ENCODE measurements around the gene RIMS1. TPM values are rescaled to one million over a fixed set of nuclear protein-coding genes. Genes with fewer than 3 reads are reported as not detected.

The RIMS1 gene
- total RNA-seq, 1 donor from 2014 or later, result 24.7 TPM

GRCh38 chr6:72272958-72273357 lies 386.6 kb downstream of the RIMS1 start:
- H3K9me3 Mint-ChIP-seq (ENCODE audit: unreplicated experiment), result no peaks in the 10 kb centered on the region
- no peak overlapping the region for H3K4me3 Mint-ChIP-seq (ENCODE audit: unreplicated experiment)
- DNase-seq (ENCODE audit: extremely low spot score, unreplicated experiment), result no peak
- peaks cover 8% of the 10 kb centered on the region for H3K36me3 Mint-ChIP-seq (ENCODE audit: unreplicated experiment)
- no peak for TF ChIP-seq CTCF (IDR thresholded peaks at IDR 0.05)
- peak overlapping the region; percentile 79 for H3K27ac Mint-ChIP-seq (ENCODE audit: unreplicated experiment)
- H3K4me1 Mint-ChIP-seq (ENCODE audit: unreplicated experiment), result peaks cover 49% of the 10 kb centered on the region
- no peaks in the 10 kb centered on the region for H3K27me3 Mint-ChIP-seq (ENCODE audit: unreplicated experiment)

- H3K36me3 Mint-ChIP-seq (ENCODE audit: unreplicated experiment), result no peaks in the 10 kb centered on the region
- H3K9me3 Mint-ChIP-seq (ENCODE audit: unreplicated experiment), result no peaks in the 10 kb centered on the region
- H3K4me3 Mint-ChIP-seq (ENCODE audit: unreplicated experiment), result no peak overlapping the region
- TF ChIP-seq CTCF (IDR thresholded peaks at IDR 0.05), result no peak
- DNase-seq (ENCODE audit: extremely low spot score, unreplicated experiment), result no peak
- no peak overlapping the region for H3K27ac Mint-ChIP-seq (ENCODE audit: unreplicated experiment)
- no peaks in the 10 kb centered on the region for H3K27me3 Mint-ChIP-seq (ENCODE audit: unreplicated experiment)
- peaks cover 50% of the 10 kb centered on the region for H3K4me1 Mint-ChIP-seq (ENCODE audit: unreplicated experiment)
Observed at GRCh38 chr6:72275888-72276287, 389.5 kb downstream of the RIMS1 start.

GRCh38 chr6:72282201-72282600 lies 395.9 kb downstream of the RIMS1 start:
- DNase-seq (ENCODE audit: extremely low spot score, unreplicated experiment), result no peak
- Mint-ChIP-seq H3K4me1 (ENCODE audit: unreplicated experiment) (peaks cover 35% of the 10 kb centered on the region), H3K36me3 (ENCODE audit: unreplicated experiment) (peaks cover 15% of the 10 kb centered on the region), H3K27me3 (ENCODE audit: unreplicated experiment) (no peaks in the 10 kb centered on the region), H3K9me3 (ENCODE audit: unreplicated experiment) (peaks cover 3% of the 10 kb centered on the region), H3K27ac (ENCODE audit: unreplicated experiment) (no peak overlapping the region), H3K4me3 (ENCODE audit: unreplicated experiment) (no peak overlapping the region)
- no peak for TF ChIP-seq CTCF (IDR thresholded peaks at IDR 0.05)

GRCh38 chr6:72283571-72283970 lies 397.2 kb downstream of the RIMS1 start:
- Mint-ChIP-seq H3K27me3 (ENCODE audit: unreplicated experiment) (no peaks in the 10 kb centered on the region), H3K27ac (ENCODE audit: unreplicated experiment) (no peak overlapping the region), H3K9me3 (ENCODE audit: unreplicated experiment) (peaks cover 3% of the 10 kb centered on the region), H3K36me3 (ENCODE audit: unreplicated experiment) (peaks cover 15% of the 10 kb centered on the region), H3K4me3 (ENCODE audit: unreplicated experiment) (no peak overlapping the region), H3K4me1 (ENCODE audit: unreplicated experiment) (peaks cover 46% of the 10 kb centered on the region)
- DNase-seq (ENCODE audit: extremely low spot score, unreplicated experiment), result no peak
- no peak for TF ChIP-seq CTCF (IDR thresholded peaks at IDR 0.05)

GRCh38 chr6:72286911-72287311 lies 400.6 kb downstream of the RIMS1 start:
- H3K4me1 Mint-ChIP-seq (ENCODE audit: unreplicated experiment), result peaks cover 41% of the 10 kb centered on the region
- no peak for TF ChIP-seq CTCF (IDR thresholded peaks at IDR 0.05)
- H3K27ac Mint-ChIP-seq (ENCODE audit: unreplicated experiment), result peak overlapping the region; percentile 80
- no peaks in the 10 kb centered on the region for H3K27me3 Mint-ChIP-seq (ENCODE audit: unreplicated experiment)
- H3K4me3 Mint-ChIP-seq (ENCODE audit: unreplicated experiment), result no peak overlapping the region
- DNase-seq (ENCODE audit: extremely low spot score, unreplicated experiment), result no peak
- peaks cover 3% of the 10 kb centered on the region for H3K9me3 Mint-ChIP-seq (ENCODE audit: unreplicated experiment)
- H3K36me3 Mint-ChIP-seq (ENCODE audit: unreplicated experiment), result peaks cover 14% of the 10 kb centered on the region

Measured in osteocyte (in vitro differentiated cells).